ENCODE measurements around the gene YIF1B.

YIF1B gene

DNA sequence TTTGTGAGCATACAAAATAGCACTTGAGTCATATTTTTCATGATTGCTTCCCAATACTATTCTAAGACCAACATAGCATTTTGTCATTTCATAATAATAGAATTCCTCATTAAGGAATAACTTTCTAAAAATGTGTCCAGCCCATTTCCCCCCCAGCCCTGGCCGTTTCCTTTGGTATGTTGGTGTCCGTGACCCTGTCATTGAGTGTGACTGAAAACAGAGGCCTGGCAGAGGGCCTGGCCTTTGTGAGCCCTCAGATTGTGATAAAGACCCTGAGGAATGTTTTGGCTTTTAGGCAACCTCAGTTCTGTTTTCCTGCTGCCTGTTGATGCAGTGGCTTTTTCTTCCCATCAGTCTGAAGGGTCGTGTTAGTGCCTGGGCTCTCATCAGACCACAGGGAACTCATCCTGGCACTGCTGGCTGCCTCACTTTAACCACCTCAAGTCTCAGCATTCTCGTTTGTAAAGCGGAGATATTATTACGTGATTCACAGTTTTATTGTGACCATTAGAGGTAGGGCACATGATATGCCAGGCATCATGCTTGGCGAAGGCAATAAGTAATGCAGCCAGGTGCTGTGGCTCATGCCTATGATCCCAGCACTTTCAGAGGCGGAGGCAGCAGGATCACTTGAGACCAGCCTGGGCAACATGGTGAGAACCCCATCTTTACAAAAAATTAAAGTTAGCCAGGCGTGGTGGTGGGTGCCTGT, 37.6 kb downstream of the YIF1B start:
- Mint-ChIP-seq H3K27ac (no peak overlapping the region), H3K36me3 (peaks cover 30% of the 10 kb centered on the region), H3K4me3 (no peak overlapping the region), H3K9me3 (no peaks in the 10 kb centered on the region), H3K4me1 (peaks cover 16% of the 10 kb centered on the region), H3K27me3 (no peaks in the 10 kb centered on the region)
- ATAC-seq, result no peak

GRCh38 chr19:38277549-38277948, 38.2 kb downstream of the YIF1B start:
- Mint-ChIP-seq H3K27me3 (no peaks in the 10 kb centered on the region), H3K9me3 (no peaks in the 10 kb centered on the region), H3K36me3 (peaks cover 30% of the 10 kb centered on the region), H3K4me3 (no peak overlapping the region), H3K4me1 (peaks cover 17% of the 10 kb centered on the region), H3K27ac (no peak overlapping the region)
- ATAC-seq, result no peak

- Mint-ChIP-seq H3K27me3 (no peaks in the 10 kb centered on the region), H3K36me3 (peaks cover 32% of the 10 kb centered on the region), H3K4me1 (peaks cover 20% of the 10 kb centered on the region), H3K9me3 (no peaks in the 10 kb centered on the region), H3K4me3 (no peak overlapping the region), H3K27ac (no peak overlapping the region)
- ATAC-seq, result no peak
Measured at GRCh38 chr19:38276942-38277517, 38.7 kb downstream of the YIF1B start.

- peaks cover 29% of the 10 kb centered on the region for H3K4me1 Mint-ChIP-seq
- H3K9me3 Mint-ChIP-seq, result no peaks in the 10 kb centered on the region
- peaks cover 34% of the 10 kb centered on the region for H3K36me3 Mint-ChIP-seq
- H3K4me3 Mint-ChIP-seq, result no peak overlapping the region
- H3K27me3 Mint-ChIP-seq, result no peaks in the 10 kb centered on the region
- no peak overlapping the region for H3K27ac Mint-ChIP-seq
- ATAC-seq, result no peak
Measured at GRCh38 chr19:38274739-38275138, 41.0 kb downstream of the YIF1B start.

GRCh38 chr19:38273499-38273898, 42.2 kb downstream of the YIF1B start:
- Mint-ChIP-seq H3K27ac (no peak overlapping the region), H3K27me3 (no peaks in the 10 kb centered on the region), H3K36me3 (peaks cover 34% of the 10 kb centered on the region), H3K9me3 (no peaks in the 10 kb centered on the region), H3K4me1 (peaks cover 40% of the 10 kb centered on the region), H3K4me3 (no peak overlapping the region)
- ATAC-seq, result no peak

DNA sequence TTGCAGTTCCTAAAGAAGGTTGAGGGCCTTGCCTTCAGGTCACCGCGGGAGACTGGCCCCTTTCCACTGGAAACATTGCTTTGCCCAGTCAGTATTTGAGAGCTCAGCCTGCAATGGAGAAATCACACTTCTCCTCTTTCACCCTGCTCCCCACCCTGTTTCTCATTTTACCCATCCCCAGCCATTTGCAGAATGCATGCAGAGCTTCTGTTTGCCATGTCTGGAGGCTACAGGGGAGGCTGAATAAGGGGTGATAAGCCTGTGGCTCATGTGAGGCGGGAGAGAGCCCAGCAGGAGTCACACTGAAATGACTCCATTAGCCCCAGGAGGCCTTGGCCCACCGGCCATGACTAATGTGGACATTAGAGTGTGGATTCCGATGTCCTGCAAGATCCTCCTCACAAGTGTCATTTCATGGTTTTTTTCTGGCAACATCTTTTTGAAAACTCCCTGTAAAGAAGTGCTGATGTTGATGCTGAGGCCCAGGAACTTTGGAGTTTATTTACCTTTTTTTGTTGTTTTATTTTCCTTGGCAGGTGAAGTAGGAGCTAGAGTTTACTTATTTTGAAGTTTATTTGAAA, 45.1 kb downstream of the YIF1B start:
- Mint-ChIP-seq H3K36me3 (peaks cover 53% of the 10 kb centered on the region), H3K27me3 (no peaks in the 10 kb centered on the region), H3K27ac (peak overlapping the region; percentile 35), H3K4me1 (peaks cover 68% of the 10 kb centered on the region), H3K9me3 (no peaks in the 10 kb centered on the region), H3K4me3 (no peak overlapping the region)
- ATAC-seq, result no peak

DNA sequence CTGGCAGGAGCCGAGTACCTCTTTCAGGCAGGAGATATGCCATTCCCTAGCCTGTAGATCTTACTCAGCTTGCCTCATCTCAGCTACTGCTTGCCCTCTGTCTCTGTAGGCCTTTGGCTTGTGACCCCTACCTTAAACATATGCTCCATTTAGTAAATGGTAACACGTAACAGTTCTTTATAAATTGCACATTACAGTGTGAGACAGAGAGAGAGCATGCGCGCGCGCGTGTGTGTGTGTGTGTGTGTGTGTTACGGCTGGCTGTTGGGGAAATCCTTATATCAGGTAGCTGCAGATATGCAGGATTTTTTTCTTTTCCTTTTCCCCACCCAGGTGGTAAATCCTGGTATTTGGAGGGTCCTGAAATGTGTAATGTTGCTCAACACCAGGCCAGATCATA, 47.2 kb downstream of the YIF1B start:
- peak overlapping the region; percentile 37 for H3K27ac Mint-ChIP-seq
- no peaks in the 10 kb centered on the region for H3K9me3 Mint-ChIP-seq

DNA sequence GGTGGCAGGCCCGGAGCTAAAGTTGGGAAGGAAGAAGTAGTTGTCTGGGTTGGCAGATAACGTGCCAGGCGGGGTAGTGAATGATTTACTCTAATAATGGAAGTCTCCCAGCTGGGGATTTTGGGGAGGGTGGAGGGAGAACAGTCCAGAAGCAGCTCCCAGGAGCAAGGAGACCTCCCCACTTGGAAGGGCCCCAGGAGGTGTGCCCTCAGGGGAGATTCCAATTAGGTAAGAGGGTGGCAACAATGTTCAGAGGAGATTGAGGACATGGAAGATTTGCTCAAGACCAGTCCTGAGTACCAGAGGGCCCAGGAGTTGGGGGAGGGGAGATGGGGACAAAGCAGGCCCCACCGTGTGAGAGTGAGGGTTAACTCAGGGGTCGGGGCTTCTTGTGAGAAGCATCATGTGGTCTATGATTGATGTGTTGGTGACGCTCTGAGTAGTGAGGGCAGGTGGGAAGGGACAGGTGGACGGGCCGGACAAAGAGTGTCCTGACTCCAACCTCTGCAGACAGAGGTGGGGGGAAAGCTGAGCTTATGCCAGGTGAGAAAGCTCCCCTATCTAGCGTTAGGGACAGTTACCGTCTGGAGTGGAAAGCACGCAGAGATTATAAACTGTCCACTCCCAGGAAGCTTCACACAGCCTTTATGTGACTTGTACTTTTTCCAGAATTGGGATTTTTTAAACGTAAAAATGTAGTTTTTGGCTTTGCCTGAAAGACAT, 47.8 kb downstream of the YIF1B start:
- H3K27ac Mint-ChIP-seq, result peak overlapping the region; percentile 37
- peak overlapping the region; percentile 68 for H3K4me3 Mint-ChIP-seq
- ATAC-seq, result no peak
- H3K9me3 Mint-ChIP-seq, result no peaks in the 10 kb centered on the region
- peaks cover 40% of the 10 kb centered on the region for H3K36me3 Mint-ChIP-seq
- H3K4me1 Mint-ChIP-seq, result peaks cover 82% of the 10 kb centered on the region
- H3K27me3 Mint-ChIP-seq, result no peaks in the 10 kb centered on the region

More for the DNA sequence above, 47.2 kb downstream of the YIF1B start:
- H3K4me3 Mint-ChIP-seq, result peak overlapping the region; percentile 68
- ATAC-seq, result no peak
- peaks cover 80% of the 10 kb centered on the region for H3K4me1 Mint-ChIP-seq
- peaks cover 43% of the 10 kb centered on the region for H3K36me3 Mint-ChIP-seq
- H3K27me3 Mint-ChIP-seq, result no peaks in the 10 kb centered on the region

DNA sequence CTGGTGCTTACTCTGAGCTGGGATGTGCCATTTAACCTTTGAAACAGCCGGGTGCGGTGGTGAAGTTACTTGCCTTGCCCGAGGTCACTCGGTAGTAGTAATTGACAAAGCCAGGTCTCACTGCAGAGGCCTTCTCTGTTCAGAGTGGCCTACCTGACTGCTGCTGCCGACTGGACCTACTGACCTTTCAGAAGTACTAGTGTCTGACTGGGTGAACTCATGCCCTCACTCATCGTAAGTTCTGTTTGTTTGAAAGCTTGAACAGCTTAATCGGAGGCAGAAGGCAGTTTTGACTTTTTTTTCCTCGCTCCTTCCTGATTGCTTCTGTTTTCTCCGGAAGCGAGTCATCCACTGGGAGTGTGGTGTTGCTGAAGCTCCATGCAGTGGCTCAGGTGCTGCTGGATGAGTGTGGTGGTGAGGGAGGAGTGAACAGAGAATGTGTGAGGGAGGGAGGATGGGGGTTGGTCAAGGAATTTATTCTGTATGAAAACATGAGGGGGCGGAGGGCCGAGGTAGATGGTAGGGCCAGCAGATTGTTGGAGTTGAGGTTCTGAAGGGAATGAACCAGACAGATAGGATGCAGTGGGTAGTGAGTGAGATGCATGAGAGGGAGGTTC, 48.7 kb downstream of the YIF1B start:
- Mint-ChIP-seq H3K36me3 (peaks cover 36% of the 10 kb centered on the region), H3K27ac (peak overlapping the region; percentile 37), H3K27me3 (no peaks in the 10 kb centered on the region), H3K4me3 (peak overlapping the region; percentile 68), H3K4me1 (peaks cover 80% of the 10 kb centered on the region), H3K9me3 (no peaks in the 10 kb centered on the region)
- no peak for ATAC-seq

DNA sequence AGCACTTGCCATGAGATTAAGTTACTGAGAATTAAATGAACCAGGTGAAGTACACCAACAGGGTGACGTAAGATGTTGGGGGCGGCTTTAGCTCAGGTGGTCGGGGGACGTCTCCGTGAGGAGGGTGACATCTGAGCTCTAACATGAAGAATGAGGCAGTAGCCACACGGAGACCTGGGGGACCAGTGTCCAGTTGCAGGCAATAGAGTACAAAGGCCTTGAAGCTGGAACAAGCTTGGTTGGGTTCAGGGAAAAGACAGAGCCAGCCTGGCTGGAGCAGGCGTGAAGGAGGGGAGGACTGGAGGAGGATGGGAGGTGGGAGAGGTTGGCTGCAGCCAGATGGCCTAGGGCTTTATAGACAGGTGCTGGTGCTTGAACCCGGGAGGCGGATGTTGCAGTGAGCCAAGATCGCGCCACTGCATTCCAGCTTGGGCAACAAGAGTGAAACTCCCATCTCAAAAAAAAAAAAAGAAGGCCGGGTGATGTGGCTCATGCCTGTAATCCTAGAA, 49.8 kb downstream of the YIF1B start:
- no peaks in the 10 kb centered on the region for H3K9me3 Mint-ChIP-seq
- H3K27me3 Mint-ChIP-seq, result no peaks in the 10 kb centered on the region
- H3K4me1 Mint-ChIP-seq, result peaks cover 75% of the 10 kb centered on the region
- ATAC-seq, result no peak
- peaks cover 32% of the 10 kb centered on the region for H3K36me3 Mint-ChIP-seq
- peak overlapping the region; percentile 95 for H3K27ac Mint-ChIP-seq
- peak overlapping the region; percentile 89 for H3K4me3 Mint-ChIP-seq

- H3K4me1 Mint-ChIP-seq, result peaks cover 69% of the 10 kb centered on the region
Measured at GRCh38 chr19:38265213-38265861, 50.4 kb downstream of the YIF1B start.

DNA sequence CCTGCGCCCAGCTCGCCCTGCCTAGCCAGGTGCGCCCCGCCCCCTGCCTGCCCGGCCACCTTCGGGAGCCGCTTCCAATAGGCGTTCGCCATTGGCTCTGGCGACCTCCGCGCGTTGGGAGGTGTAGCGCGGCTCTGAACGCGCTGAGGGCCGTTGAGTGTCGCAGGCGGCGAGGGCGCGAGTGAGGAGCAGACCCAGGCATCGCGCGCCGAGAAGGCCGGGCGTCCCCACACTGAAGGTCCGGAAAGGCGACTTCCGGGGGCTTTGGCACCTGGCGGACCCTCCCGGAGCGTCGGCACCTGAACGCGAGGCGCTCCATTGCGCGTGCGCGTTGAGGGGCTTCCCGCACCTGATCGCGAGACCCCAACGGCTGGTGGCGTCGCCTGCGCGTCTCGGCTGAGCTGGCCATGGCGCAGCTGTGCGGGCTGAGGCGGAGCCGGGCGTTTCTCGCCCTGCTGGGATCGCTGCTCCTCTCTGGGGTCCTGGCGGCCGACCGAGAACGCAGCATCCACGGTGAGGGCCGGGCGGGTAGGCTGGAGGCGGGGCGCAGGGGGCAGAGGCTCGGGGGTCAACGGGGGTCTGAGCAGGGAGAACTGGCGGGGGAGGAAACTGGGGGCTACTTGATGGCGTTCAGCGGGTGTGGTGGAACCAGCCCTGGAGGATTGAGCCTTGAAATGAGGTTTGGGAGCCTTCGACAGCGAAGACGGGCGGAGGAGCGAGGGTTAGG, 51.1 kb downstream of the YIF1B start, which contains the start of gene SPINT2:
SPINT2 (plus strand) TSS at position 88 of the 727 bp plus-strand sequence; CDS start at position 408, 320 bp downstream.
- Mint-ChIP-seq H3K9me3 (no peaks in the 10 kb centered on the region), H3K36me3 (peaks cover 21% of the 10 kb centered on the region)

More at GRCh38 chr19:38265213-38265861, 50.4 kb downstream of the YIF1B start:
- no peaks in the 10 kb centered on the region for H3K27me3 Mint-ChIP-seq
- H3K9me3 Mint-ChIP-seq, result no peaks in the 10 kb centered on the region
- peaks cover 26% of the 10 kb centered on the region for H3K36me3 Mint-ChIP-seq
- ATAC-seq, result no peak
- H3K27ac Mint-ChIP-seq, result peak overlapping the region; percentile 95
- peak overlapping the region; percentile 89 for H3K4me3 Mint-ChIP-seq

GRCh38 chr19:38263689-38264485, 51.9 kb downstream of the YIF1B start:
- H3K4me3 Mint-ChIP-seq, result peak overlapping the region; percentile 89
- no peaks in the 10 kb centered on the region for H3K27me3 Mint-ChIP-seq
- H3K36me3 Mint-ChIP-seq, result peaks cover 21% of the 10 kb centered on the region
- ATAC-seq, result peak; percentile 93
- peak overlapping the region; percentile 95 for H3K27ac Mint-ChIP-seq
- H3K9me3 Mint-ChIP-seq, result no peaks in the 10 kb centered on the region
- H3K4me1 Mint-ChIP-seq, result peaks cover 63% of the 10 kb centered on the region

More for the DNA sequence above, 51.1 kb downstream of the YIF1B start, which contains the start of gene SPINT2:
- Mint-ChIP-seq H3K4me3 (peak within 1 kb of the TSS; percentile 89), H3K4me1 (peaks cover 62% of the 10 kb centered on the region), H3K27ac (peak within 1 kb of the TSS; percentile 95), H3K27me3 (no peaks in the 10 kb centered on the region)
- peak; percentile 49 for ATAC-seq

Measured in stimulated activated memory B cell treated with anti-CD40 and anti-IgM and Interleukin-4, amounts not matched to agents 10 μg/mL and 1 μg/mL and 100 μg/mL, for 72 hours (primary cell).